Mesenchymal stem cell (in vitro differentiated cells and primary cell): ENCODE measurements around the gene FHIT.

Source experiments
- DNase-seq: peaks from one replicate; pipeline ENCODE4 v3.0.0-alpha.2; 2013
- H2AFZ ChIP-seq: one replicate; pipeline ENCODE4 v1.6.1; 2013; ENCODE audit warnings: low read depth, mild to moderate bottlenecking, control low read depth, inconsistent platforms, low read length, moderate library complexity
- H2AK5ac ChIP-seq: 2 replicates; pipeline ENCODE4 v1.6.1; 2013; ENCODE audit warnings: low read length, moderate library complexity, mild to moderate bottlenecking, inconsistent platforms; ENCODE audit not compliant: severe bottlenecking
- H2BK120ac ChIP-seq: one replicate; pipeline ENCODE4 v1.6.1; 2013; ENCODE audit warnings: low read depth, mild to moderate bottlenecking, inconsistent platforms, low read length, moderate library complexity
- H2BK12ac ChIP-seq, 2 experiments: one replicate each; pipeline ENCODE4 v1.6.1; 2013; ENCODE audit warnings: inconsistent platforms in 2 of 2, low read length in 2 of 2, mild to moderate bottlenecking in 2 of 2, moderate library complexity in 2 of 2, control low read depth in 1 of 2
- H2BK15ac ChIP-seq: one replicate; pipeline ENCODE4 v1.6.1; 2013; ENCODE audit warnings: mild to moderate bottlenecking, low read depth, inconsistent platforms; ENCODE audit not compliant: poor library complexity, severe bottlenecking
- H2BK5ac ChIP-seq: 2 replicates; pipeline ENCODE4 v1.6.1; 2013; ENCODE audit warnings: low read depth, mild to moderate bottlenecking, low read length, control low read depth, inconsistent platforms; ENCODE audit not compliant: poor library complexity, severe bottlenecking
- H3K14ac ChIP-seq, 2 experiments: one replicate each; pipeline ENCODE4 v1.6.1; 2013; ENCODE audit warnings: inconsistent platforms in 2 of 2, low read length in 2 of 2, control low read depth in 1 of 2, mild to moderate bottlenecking in 1 of 2, moderate library complexity in 1 of 2
- H3K18ac ChIP-seq, 2 experiments: one replicate each; pipeline ENCODE4 v1.6.1; 2013; ENCODE audit warnings: inconsistent platforms in 2 of 2, low read length in 2 of 2, control low read depth in 1 of 2, low read depth in 1 of 2, mild to moderate bottlenecking in 1 of 2
- H3K23ac ChIP-seq, 2 experiments: one replicate each; pipeline ENCODE4 v1.6.1; 2013; ENCODE audit warnings: inconsistent platforms in 2 of 2, low read length in 2 of 2, mild to moderate bottlenecking in 2 of 2, moderate library complexity in 2 of 2, control low read depth in 1 of 2
- H3K27ac ChIP-seq: 2 replicates; pipeline ENCODE4 v1.5.1; 2013; ENCODE audit warnings: mild to moderate bottlenecking, moderate library complexity, low read length, control low read depth, inconsistent platforms; ENCODE audit not compliant: poor library complexity, severe bottlenecking
- H3K27me3 ChIP-seq, 2 experiments: 2 replicates each; pipeline versions ENCODE4 v1.6.1 to v1.7.0; 2013; ENCODE audit warnings: low read length in 2 of 2, mild to moderate bottlenecking in 2 of 2, moderate library complexity in 2 of 2, control low read depth in 1 of 2, inconsistent platforms in 1 of 2; ENCODE audit not compliant: control insufficient read depth in 1 of 2, insufficient read depth in 1 of 2
- H3K36me3 ChIP-seq, 2 experiments: 2 replicates each; pipeline versions ENCODE4 v1.6.1 to v1.7.0; 2013; ENCODE audit warnings: low read length in 2 of 2, control low read depth in 1 of 2, inconsistent platforms in 1 of 2, low read depth in 1 of 2, mild to moderate bottlenecking in 1 of 2; ENCODE audit not compliant: insufficient read depth in 2 of 2, control insufficient read depth in 1 of 2
- H3K4ac ChIP-seq, 2 experiments: one replicate each; pipeline ENCODE4 v1.6.1; 2013; ENCODE audit warnings: inconsistent platforms in 2 of 2, low read length in 2 of 2, mild to moderate bottlenecking in 2 of 2, moderate library complexity in 2 of 2, control low read depth in 1 of 2, low read depth in 1 of 2
- H3K4me1 ChIP-seq: 2 replicates; pipeline ENCODE4 v1.6.1; 2013; ENCODE audit warnings: low read depth, low read length, control low read depth; ENCODE audit not compliant: control insufficient read depth, insufficient read depth
- H3K4me2 ChIP-seq: 2 replicates; pipeline ENCODE4 v1.6.1; 2013; ENCODE audit warnings: low read length, mild to moderate bottlenecking, inconsistent platforms; ENCODE audit not compliant: poor library complexity, severe bottlenecking
- H3K4me3 ChIP-seq, 2 experiments: 2 replicates each; pipeline versions ENCODE4 v1.5.1 to v1.7.0; 2013; ENCODE audit warnings: low read length in 2 of 2, mild to moderate bottlenecking in 2 of 2, control low read depth in 1 of 2, low read depth in 1 of 2; ENCODE audit not compliant: insufficient read depth in 1 of 2
- H3K79me1 ChIP-seq: replicated peaks from 2 replicates; pipeline ENCODE4 v1.6.1; 2013; ENCODE audit warnings: mild to moderate bottlenecking, control low read depth, low read length, inconsistent platforms; ENCODE audit not compliant: poor library complexity, severe bottlenecking
- H3K9ac ChIP-seq: 2 replicates; pipeline ENCODE4 v1.7.0; 2013; ENCODE audit warnings: mild to moderate bottlenecking, low read length, moderate library complexity
- H3K9me3 ChIP-seq: 2 replicates; pipeline ENCODE4 v1.7.0; 2013; ENCODE audit warnings: mild to moderate bottlenecking, low read length; ENCODE audit not compliant: control insufficient read depth
- H4K8ac ChIP-seq: one replicate; pipeline ENCODE4 v1.6.1; 2013; ENCODE audit warnings: inconsistent platforms, mild to moderate bottlenecking, low read length, moderate library complexity
- H4K91ac ChIP-seq: one replicate; pipeline ENCODE4 v1.6.1; 2013; ENCODE audit warnings: mild to moderate bottlenecking, low read length, inconsistent platforms
- WGBS: methylation state at CpG from one replicate; pipeline ENCODE4 v1.1.7; 2013; ENCODE audit warnings: mixed read lengths; 5-methylcytosine and 5-hydroxymethylcytosine counted together

FHIT gene

GRCh38 chr3:60289341-60290121, 961.7 kb downstream of the FHIT start:
- H3K27ac ChIP-seq, result no peak overlapping the region
- WGBS, result 81% methylated on average over 7 of the region's 8 CpGs
- no peaks in the 10 kb centered on the region for H3K36me3 ChIP-seq
- no peak overlapping the region for H3K18ac ChIP-seq
- H2BK120ac ChIP-seq, result no peak overlapping the region
- no peak overlapping the region for H2BK5ac ChIP-seq
- no peak overlapping the region for H2AK5ac ChIP-seq
- H3K4me3 ChIP-seq, result no peak overlapping the region
- no peaks in the 10 kb centered on the region for H3K27me3 ChIP-seq
- H4K91ac ChIP-seq, result no peak overlapping the region
- no peak for DNase-seq
- H4K8ac ChIP-seq, result no peak overlapping the region
- no peak overlapping the region for H2AFZ ChIP-seq
- no peak overlapping the region for H3K4ac ChIP-seq
- no peaks in the 10 kb centered on the region for H3K4me1 ChIP-seq
- H3K79me1 ChIP-seq, result no peaks in the 10 kb centered on the region
- H3K4me2 ChIP-seq, result no peak overlapping the region
- no peak overlapping the region for H3K23ac ChIP-seq
- H3K9ac ChIP-seq, result no peak overlapping the region
- H2BK12ac ChIP-seq, result no peak overlapping the region
- no peak overlapping the region for H3K14ac ChIP-seq
- H2BK15ac ChIP-seq, result no peak overlapping the region
- no peaks in the 10 kb centered on the region for H3K9me3 ChIP-seq

- H3K79me1 ChIP-seq, result no peaks in the 10 kb centered on the region
- no peak overlapping the region for H2BK12ac ChIP-seq
- H3K18ac ChIP-seq, result no peak overlapping the region
- H3K4me1 ChIP-seq, result no peaks in the 10 kb centered on the region
- no peak overlapping the region for H3K4me2 ChIP-seq
- no peaks in the 10 kb centered on the region for H3K36me3 ChIP-seq
- H2BK15ac ChIP-seq, result no peak overlapping the region
- no peak overlapping the region for H4K91ac ChIP-seq
- H3K9me3 ChIP-seq, result no peaks in the 10 kb centered on the region
- no peak overlapping the region for H3K9ac ChIP-seq
- WGBS, result 0% methylated on average over 1 of the region's 2 CpGs
- no peak overlapping the region for H3K4ac ChIP-seq
- H3K23ac ChIP-seq, result no peak overlapping the region
- DNase-seq, result no peak
- H3K14ac ChIP-seq, result no peak overlapping the region
- H3K27me3 ChIP-seq, result no peaks in the 10 kb centered on the region
- H3K4me3 ChIP-seq, result no peak overlapping the region
- no peak overlapping the region for H4K8ac ChIP-seq
- no peak overlapping the region for H3K27ac ChIP-seq
- no peak overlapping the region for H2AK5ac ChIP-seq
- H2BK5ac ChIP-seq, result no peak overlapping the region
- no peak overlapping the region for H2BK120ac ChIP-seq
- H2AFZ ChIP-seq, result no peak overlapping the region
Observed at GRCh38 chr3:60282866-60283265, 968.4 kb downstream of the FHIT start.

- Histone ChIP-seq H2AFZ (no peak overlapping the region), H3K4ac (no peak overlapping the region), H2BK120ac (no peak overlapping the region), H3K9me3 (no peaks in the 10 kb centered on the region), H3K4me1 (no peaks in the 10 kb centered on the region), H4K91ac (no peak overlapping the region), H2BK5ac (no peak overlapping the region), H4K8ac (no peak overlapping the region), H3K4me2 (no peak overlapping the region), H3K18ac (no peak overlapping the region), H3K36me3 (no peaks in the 10 kb centered on the region), H2AK5ac (no peak overlapping the region), H3K27ac (no peak overlapping the region), H3K9ac (no peak overlapping the region), H3K14ac (no peak overlapping the region), H3K79me1 (no peaks in the 10 kb centered on the region), H2BK12ac (no peak overlapping the region), H3K23ac (no peak overlapping the region), H3K4me3 (no peak overlapping the region), H2BK15ac (no peak overlapping the region), H3K27me3 (no peaks in the 10 kb centered on the region)
- peak; percentile 10 for DNase-seq
- 77% methylated on average over 2 of the region's 3 CpGs for WGBS
Observed at GRCh38 chr3:60281970-60282369, 969.3 kb downstream of the FHIT start.

- no peak overlapping the region for H3K4ac ChIP-seq
- no peak overlapping the region for H3K4me2 ChIP-seq
- H3K9ac ChIP-seq, result no peak overlapping the region
- no peak overlapping the region for H3K4me3 ChIP-seq
- no peak overlapping the region for H2AK5ac ChIP-seq
- no peak overlapping the region for H4K91ac ChIP-seq
- no peaks in the 10 kb centered on the region for H3K9me3 ChIP-seq
- no peak overlapping the region for H3K23ac ChIP-seq
- no peaks in the 10 kb centered on the region for H3K79me1 ChIP-seq
- H3K14ac ChIP-seq, result no peak overlapping the region
- H4K8ac ChIP-seq, result no peak overlapping the region
- 90% methylated on average over 6 of the region's 6 CpGs for WGBS
- no peak overlapping the region for H2BK5ac ChIP-seq
- DNase-seq, result no peak
- no peaks in the 10 kb centered on the region for H3K36me3 ChIP-seq
- no peak overlapping the region for H2BK12ac ChIP-seq
- no peak overlapping the region for H3K27ac ChIP-seq
- H2BK15ac ChIP-seq, result no peak overlapping the region
- no peaks in the 10 kb centered on the region for H3K27me3 ChIP-seq
- H3K4me1 ChIP-seq, result no peaks in the 10 kb centered on the region
- H2AFZ ChIP-seq, result no peak overlapping the region
- H3K18ac ChIP-seq, result no peak overlapping the region
- H2BK120ac ChIP-seq, result no peak overlapping the region
Observed at GRCh38 chr3:60277361-60277800, 973.9 kb downstream of the FHIT start.
